Testis (tissue), 3 donors: ENCODE measurements around the gene KLHDC8A. TPM values are rescaled to one million over a fixed set of nuclear protein-coding genes. Genes with fewer than 3 reads are reported as not detected.
A peak's percentile ranks its signal among the peaks of the same experiment; 100 is the strongest.

Experiments
- DNase-seq: peaks from one replicate; pipeline ENCODE4 v3.0.0-alpha.2; 2019
- H3K27ac ChIP-seq, 2 donors: fragments of 200-600 bp; sonication (generic); one replicate each; pipeline ENCODE4 v1.5.1; 2019
- H3K27me3 ChIP-seq: fragments of 200-600 bp; sonication (generic); one replicate; pipeline ENCODE4 v1.5.1; 2019
- H3K36me3 ChIP-seq: fragments of 200-600 bp; sonication (generic); one replicate; pipeline ENCODE4 v1.5.1; 2017; ENCODE audit warnings: low read depth; ENCODE audit errors: missing control alignments
- H3K4me1 ChIP-seq: fragments of 200-600 bp; sonication (generic); one replicate; pipeline ENCODE4 v1.5.1; 2019
- H3K4me3 ChIP-seq, 2 donors: fragments of 200-600 bp; sonication (generic); one replicate each; pipeline ENCODE4 v1.5.1; 2017 to 2019
- H3K9me3 ChIP-seq: fragments of 200-600 bp; sonication (generic); one replicate; pipeline ENCODE4 v1.5.1; 2017
- POLR2A ChIP-seq: fragments of 450-650 bp; IDR thresholded peaks from one replicate; pipeline ENCODE4 v1.6.1; 2017; ENCODE audit warnings: antibody characterized with exemption, mild to moderate bottlenecking, moderate library complexity
- WGBS, 2 donors: methylation state at CpG; one replicate each; pipeline ENCODE4 v1.1.5; 2018; 5-methylcytosine and 5-hydroxymethylcytosine counted together
- intact Hi-C: fragments of 100-400 bp; cut with DNase I; formaldehyde crosslinking; loops from one replicate; pipeline ENCODE4 v1.15.1; 2023; ENCODE audit warnings: low total_unique reads
- polyA plus RNA-seq: library from polyadenylated mRNA; stranded (reverse); fragments of 350-450 nt; fragmentation: Illumina TruSeq; extraction: RNeasy Lipid Tissue Mini Kit (QIAGEN cat#74804); gene quantifications from one replicate; pipeline ENCODE4 v1.2.3, GENCODE V29; 2014; ENCODE audit warnings: low read depth, low replicate concordance; ENCODE audit not compliant: insufficient read depth
- total RNA-seq, 2 donors: library from RNA; depleted of rRNA; stranded (reverse); fragments of >200 nt; gene quantifications; one replicate each; pipeline ENCODE4 v1.2.3, GENCODE V29; 2016
- TF ChIP-seq, protein P1 (sequence below), 3 experiments: fragments of 450-650 bp in 2 of 3; fragments of 200-600 bp in 1 of 3; sonication (generic) in 1 of 3; IDR thresholded peaks; one replicate each; pipeline ENCODE4 v1.5.1; 2016 to 2019; ENCODE audit warnings: antibody characterized with exemption in 3 of 3, mild to moderate bottlenecking in 2 of 3, moderate library complexity in 1 of 3

KLHDC8A gene
- total and polyA plus RNA-seq, 3 donors from 2014 or later, result 10.5 to 12.9 (median 11.7) TPM

DNA sequence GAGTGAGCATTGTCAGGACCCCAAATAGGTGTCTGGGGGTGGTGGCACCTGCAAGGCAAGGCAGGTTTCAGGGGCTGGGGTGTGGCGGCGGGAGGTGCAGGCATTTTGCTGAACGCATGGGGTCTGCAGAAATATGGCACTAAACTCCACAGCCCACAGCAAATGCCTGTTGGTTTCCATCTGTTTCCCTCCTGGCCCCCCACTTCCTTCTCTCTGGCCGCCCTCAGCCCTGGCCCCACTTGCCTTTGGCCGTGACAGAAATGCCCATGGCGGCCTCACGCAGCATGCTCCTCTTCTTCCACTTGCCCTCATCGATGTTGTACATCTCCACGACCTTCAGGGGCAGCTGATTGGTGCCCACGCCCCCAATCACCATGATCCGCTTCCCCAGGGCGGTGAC, 13.7 kb downstream of the KLHDC8A start:
- Histone ChIP-seq H3K27me3 (no peaks in the 10 kb centered on the region), H3K4me1 (peaks cover 17% of the 10 kb centered on the region), H3K27ac (no peak overlapping the region), H3K9me3 (no peaks in the 10 kb centered on the region), H3K36me3 (no peaks in the 10 kb centered on the region), H3K4me3 (peak overlapping the region in 1 of 2 donors; percentile 63)
- no peak for TF ChIP-seq POLR2A
- TF ChIP-seq, protein P1, sequence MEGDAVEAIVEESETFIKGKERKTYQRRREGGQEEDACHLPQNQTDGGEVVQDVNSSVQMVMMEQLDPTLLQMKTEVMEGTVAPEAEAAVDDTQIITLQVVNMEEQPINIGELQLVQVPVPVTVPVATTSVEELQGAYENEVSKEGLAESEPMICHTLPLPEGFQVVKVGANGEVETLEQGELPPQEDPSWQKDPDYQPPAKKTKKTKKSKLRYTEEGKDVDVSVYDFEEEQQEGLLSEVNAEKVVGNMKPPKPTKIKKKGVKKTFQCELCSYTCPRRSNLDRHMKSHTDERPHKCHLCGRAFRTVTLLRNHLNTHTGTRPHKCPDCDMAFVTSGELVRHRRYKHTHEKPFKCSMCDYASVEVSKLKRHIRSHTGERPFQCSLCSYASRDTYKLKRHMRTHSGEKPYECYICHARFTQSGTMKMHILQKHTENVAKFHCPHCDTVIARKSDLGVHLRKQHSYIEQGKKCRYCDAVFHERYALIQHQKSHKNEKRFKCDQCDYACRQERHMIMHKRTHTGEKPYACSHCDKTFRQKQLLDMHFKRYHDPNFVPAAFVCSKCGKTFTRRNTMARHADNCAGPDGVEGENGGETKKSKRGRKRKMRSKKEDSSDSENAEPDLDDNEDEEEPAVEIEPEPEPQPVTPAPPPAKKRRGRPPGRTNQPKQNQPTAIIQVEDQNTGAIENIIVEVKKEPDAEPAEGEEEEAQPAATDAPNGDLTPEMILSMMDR (IDR thresholded peaks at IDR 0.05), result no peak
- intact Hi-C loops, result no loop called here
- WGBS, 2 donors, result 66 to 68% methylated on average over 9 to 12 of the region's 12 CpGs
- DNase-seq, result no peak

DNA sequence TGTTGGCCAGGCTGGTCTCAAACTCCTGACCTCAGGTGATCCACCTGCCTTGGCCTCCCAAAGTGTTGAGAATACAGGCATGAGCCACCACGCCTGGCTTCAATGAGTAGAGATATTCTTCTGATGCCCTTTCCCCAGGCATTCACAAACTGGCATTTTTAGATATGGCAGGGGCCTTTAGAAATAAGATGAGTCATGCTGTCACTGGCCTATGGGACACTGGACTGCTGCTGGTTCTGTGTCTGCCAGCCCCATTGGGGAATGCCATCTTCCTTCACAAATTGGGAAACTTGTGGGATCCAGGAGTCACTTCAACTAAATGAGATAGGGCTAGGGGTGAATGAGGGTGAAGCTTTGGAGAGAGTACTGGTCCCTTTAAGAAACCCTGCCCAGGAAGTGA, 16.0 kb downstream of the KLHDC8A start:
- H3K36me3 ChIP-seq, result no peaks in the 10 kb centered on the region
- no peaks in the 10 kb centered on the region for H3K27me3 ChIP-seq
- H3K4me3 ChIP-seq, result no peak overlapping the region
- DNase-seq, result no peak
- H3K4me1 ChIP-seq, result peaks cover 17% of the 10 kb centered on the region
- TF ChIP-seq, protein P1 (IDR thresholded peaks at IDR 0.05), result no peak
- TF ChIP-seq POLR2A, result no peak
- WGBS, 2 donors, result 79 to 88% methylated on average over 1 of the region's 1 CpG
- intact Hi-C loops, result no loop called here
- H3K27ac ChIP-seq, result no peak overlapping the region
- H3K9me3 ChIP-seq, result no peaks in the 10 kb centered on the region

DNA sequence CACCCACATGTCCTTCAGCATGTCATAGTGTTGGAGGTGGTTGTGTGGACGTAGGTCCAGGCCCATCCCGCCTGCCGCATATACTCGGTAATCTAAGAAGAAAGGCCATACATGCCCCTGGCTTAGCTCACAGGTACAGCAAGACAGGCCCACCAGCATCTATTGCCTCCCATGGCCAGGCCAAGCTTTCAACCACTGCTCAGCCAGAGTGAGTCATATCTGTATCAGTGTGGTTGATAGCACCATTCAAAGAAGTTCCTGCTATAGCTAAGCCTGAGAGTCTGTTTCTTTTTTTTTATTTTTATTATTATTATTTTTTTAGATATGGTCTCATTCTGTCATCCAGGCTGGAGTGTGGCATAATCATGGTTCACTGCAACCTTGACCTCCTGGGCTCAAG, 17.0 kb downstream of the KLHDC8A start:
- intact Hi-C loops, result loop anchor here (10.0 kb wide), 1 partner anchor 145 kb away; no protein-coding TSS in a partner anchor
- no peak overlapping the region for H3K27ac ChIP-seq

DNA sequence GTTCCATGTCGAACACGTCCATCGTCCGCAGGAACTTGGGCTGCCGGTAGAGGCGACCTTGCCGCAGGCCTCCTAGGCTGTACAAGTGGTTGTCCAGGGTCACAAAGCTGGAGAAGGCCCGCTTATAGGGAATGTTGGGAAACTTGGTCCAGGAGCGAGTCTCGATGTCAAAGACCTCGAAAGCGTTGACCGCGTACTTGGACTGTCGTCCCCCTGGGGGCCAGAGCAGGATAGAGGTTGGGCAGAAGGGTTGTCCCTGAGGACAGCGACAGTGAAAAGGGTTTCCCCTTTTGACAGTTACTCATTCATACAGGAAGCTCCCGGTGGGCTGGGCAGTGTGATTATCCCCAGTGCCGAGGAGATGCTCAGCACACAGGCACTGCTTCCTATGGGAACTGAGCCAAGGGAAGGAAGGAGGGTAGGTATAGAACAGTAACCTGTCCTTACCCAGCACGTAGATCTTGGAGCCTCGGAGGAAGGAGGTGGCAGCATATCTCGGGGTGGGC, 17.5 kb downstream of the KLHDC8A start:
- no peak for DNase-seq
- intact Hi-C loops, result loop anchor here (10.0 kb wide), 1 partner anchor 146 kb away; no protein-coding TSS in a partner anchor
- WGBS, 2 donors, result 84 to 91% methylated on average over 18 to 21 of the region's 21 CpGs
- no peaks in the 10 kb centered on the region for H3K27me3 ChIP-seq
- H3K4me1 ChIP-seq, result peaks cover 12% of the 10 kb centered on the region
- no peaks in the 10 kb centered on the region for H3K9me3 ChIP-seq
- no peaks in the 10 kb centered on the region for H3K36me3 ChIP-seq
- TF ChIP-seq POLR2A, result no peak
- TF ChIP-seq, protein P1 (IDR thresholded peaks at IDR 0.05), result no peak
- H3K4me3 ChIP-seq, result no peak overlapping the region
- no peak overlapping the region for H3K27ac ChIP-seq

More for the DNA sequence above, 17.0 kb downstream of the KLHDC8A start:
- no peaks in the 10 kb centered on the region for H3K36me3 ChIP-seq
- peaks cover 17% of the 10 kb centered on the region for H3K4me1 ChIP-seq
- TF ChIP-seq POLR2A, result no peak
- TF ChIP-seq, protein P1 (IDR thresholded peaks at IDR 0.05), result no peak
- 83 to 93% methylated on average over 3 to 4 of the region's 4 CpGs for WGBS, 2 donors
- H3K4me3 ChIP-seq, result no peak overlapping the region
- no peaks in the 10 kb centered on the region for H3K9me3 ChIP-seq
- DNase-seq, result no peak
- H3K27me3 ChIP-seq, result no peaks in the 10 kb centered on the region

DNA sequence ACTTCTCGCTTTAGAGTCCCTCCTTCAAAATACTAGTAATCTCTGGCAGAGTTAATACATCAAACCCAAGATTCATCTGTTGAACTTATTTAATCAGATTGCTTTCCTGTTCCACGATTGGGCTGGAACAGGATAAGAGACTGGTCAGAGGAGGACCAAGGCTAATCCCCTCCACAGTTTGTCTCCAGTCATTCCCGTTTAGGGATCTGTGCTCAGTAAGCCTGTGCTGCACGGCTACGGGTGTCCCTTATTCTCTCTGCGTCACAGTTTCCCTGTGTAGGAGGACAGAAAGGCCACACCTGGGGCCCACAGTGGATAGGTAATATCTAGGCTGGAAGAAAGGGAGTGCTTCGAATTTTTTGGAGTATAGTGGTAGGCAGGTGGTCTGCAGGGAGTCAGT, 18.7 kb downstream of the KLHDC8A start:
- Histone ChIP-seq H3K9me3 (no peaks in the 10 kb centered on the region), H3K27me3 (no peaks in the 10 kb centered on the region), H3K36me3 (no peaks in the 10 kb centered on the region), H3K27ac (no peak overlapping the region), H3K4me1 (no peaks in the 10 kb centered on the region), H3K4me3 (no peak overlapping the region)
- whole genome bisulfite sequencing, 2 donors, result 68 to 74% methylated on average over 7 of the region's 7 CpGs
- no peak for DNase-seq
- intact Hi-C loops, result loop anchor here (10.0 kb wide), 1 partner anchor 147 kb away; no protein-coding TSS in a partner anchor
- TF ChIP-seq, protein P1 (IDR thresholded peaks at IDR 0.05), result no peak
- no peak for TF ChIP-seq POLR2A
